H1 (cell line): Measurements from ENCODE around the gene SHISA6. TPM values are rescaled to one million over a fixed set of nuclear protein-coding genes. Genes with fewer than 3 reads are reported as not detected.

Experiments
- ATF2 ChIP-seq: IDR thresholded peaks from 2 replicates; pipeline ENCODE4 v1.6.1; 2012; ENCODE audit warnings: low read length, inconsistent platforms
- CHD7 ChIP-seq: fragments of 300-600 bp; sonication (generic); IDR thresholded peaks from 2 replicates; pipeline ENCODE4 v1.7.1; 2012; ENCODE audit warnings: low read length, moderate library complexity, mild to moderate bottlenecking, inconsistent platforms; ENCODE audit not compliant: insufficient replicate concordance
- EGR1 ChIP-seq: IDR thresholded peaks from 2 replicates; pipeline ENCODE4 v1.6.1; 2011; ENCODE audit warnings: low read depth, low read length, borderline replicate concordance
- KDM1A ChIP-seq: fragments of 200-600, 300-600 bp; sonication (generic); IDR thresholded peaks from 2 replicates; pipeline ENCODE4 v1.7.1; 2016; ENCODE audit warnings: mild to moderate bottlenecking, low read length, borderline replicate concordance
- NRF1 ChIP-seq: IDR thresholded peaks from 2 replicates; pipeline ENCODE4 v1.6.1; 2011; ENCODE audit warnings: mild to moderate bottlenecking, low read depth, low read length, improper control_type of control experiment
- SAP30 ChIP-seq: fragments of 300-600 bp; sonication (generic); IDR thresholded peaks from 2 replicates; pipeline ENCODE4 v1.7.1; 2012; ENCODE audit warnings: low read length, moderate library complexity, mild to moderate bottlenecking, inconsistent platforms; ENCODE audit not compliant: insufficient read depth, insufficient replicate concordance
- SIRT6 ChIP-seq: IDR thresholded peaks from one replicate; pipeline ENCODE4 v1.7.1; 2012; ENCODE audit warnings: low read length, inconsistent platforms
- ZNF274 ChIP-seq: IDR thresholded peaks from 2 replicates; pipeline ENCODE4 v1.7.0; 2012; ENCODE audit warnings: low read length, borderline replicate concordance; ENCODE audit errors: extremely low read depth
- polyA plus RNA-seq, 7 experiments: library from polyadenylated mRNA; depleted of rRNA in 3 of 7; stranded (reverse) in 5 of 7; unstranded in 2 of 7; fragments of >200 nt in 5 of 7; fragments of 200-250 nt in 2 of 7; gene quantifications; 1 replicate in 5 of 7; 2 replicates in 1 of 7; 4 replicates in 1 of 7; pipeline versions ENCODE4 v1.2.1 to v1.2.3, GENCODE V29; 2011 to 2013; ENCODE audit warnings: missing spikeins in 2 of 7, mixed read lengths in 2 of 7
- total RNA-seq: library from RNA; stranded (reverse); fragmentation: NEBNext Ultra II Directional; extraction: Animal tissue kit (Norgen Biotek cat#: 25700); gene quantifications from 2 replicates; pipeline ENCODE4 v1.2.1, GENCODE V29; 2021

The SHISA6 gene
- total and polyA plus RNA-seq, 2 of the 8 experiments (the other 6 are each of a cell fraction or from before 2014, with no cell fraction given): 2.9 to 4.8 TPM

GRCh38 chr17:11278186-11278991 lies 37.4 kb downstream of the SHISA6 start (continued):
- TF ChIP-seq CHD7 (no peak), SIRT6 (no peak), SAP30 (no peak), EGR1 (no peak), KDM1A (no peak), NRF1 (no peak), ATF2 (no peak), ZNF274 (no peak)
